ENCODE measurements around the gene FIGN.

Gene FIGN

GRCh38 chr2:163556511-163556910 is 179.3 kb downstream of the FIGN start:
- no peak for DNase-seq
- Histone ChIP-seq H3K4me3 (ENCODE audit: control insufficient read depth in 1 of 7, extremely low read depth in 1 of 7, insufficient read depth in 4 of 7, low read depth in 2 of 7, low read length in 6 of 7) (no peak overlapping the region), H3K9me3 (ENCODE audit: control extremely low read depth in 1 of 5, control insufficient read depth in 4 of 5, insufficient read depth in 2 of 5, low read depth in 1 of 5, low read length in 4 of 5) (no peaks in the 10 kb centered on the region), H3K27me3 (replicated peaks in 2 of 5; ENCODE audit: control insufficient read depth in 4 of 5, insufficient read depth in 5 of 5, low read length in 4 of 5) (no peaks in the 10 kb centered on the region), H3K27ac (ENCODE audit: insufficient read depth in 1 of 2, low read depth in 1 of 2, low read length in 2 of 2, poor library complexity in 1 of 2, severe bottlenecking in 2 of 2) (no peak overlapping the region), H3K36me3 (ENCODE audit: control insufficient read depth in 4 of 4, insufficient read depth in 4 of 4, low read length in 3 of 4) (no peaks in the 10 kb centered on the region), H3K4me1 (ENCODE audit: control extremely low read depth in 1 of 4, control insufficient read depth in 4 of 4, insufficient read depth in 4 of 4, low read length in 3 of 4) (no peaks in the 10 kb centered on the region)
- ChIA-PET POLR2A (no interaction called here), CTCF (no interaction called here)
- no CpG with 5 or more reads among the region's 2 CpGs for WGBS (ENCODE audit: insufficient coverage)

- Histone ChIP-seq H3K36me3 (ENCODE audit: control insufficient read depth in 4 of 4, insufficient read depth in 4 of 4, low read length in 3 of 4) (no peaks in the 10 kb centered on the region), H3K27me3 (replicated peaks in 2 of 5; ENCODE audit: control insufficient read depth in 4 of 5, insufficient read depth in 5 of 5, low read length in 4 of 5) (no peaks in the 10 kb centered on the region), H3K27ac (ENCODE audit: insufficient read depth in 1 of 2, low read depth in 1 of 2, low read length in 2 of 2, poor library complexity in 1 of 2, severe bottlenecking in 2 of 2) (no peak overlapping the region), H3K4me3 (ENCODE audit: control insufficient read depth in 1 of 7, extremely low read depth in 1 of 7, insufficient read depth in 4 of 7, low read depth in 2 of 7, low read length in 6 of 7) (no peak overlapping the region), H3K9me3 (ENCODE audit: control extremely low read depth in 1 of 5, control insufficient read depth in 4 of 5, insufficient read depth in 2 of 5, low read depth in 1 of 5, low read length in 4 of 5) (no peaks in the 10 kb centered on the region), H3K4me1 (ENCODE audit: control extremely low read depth in 1 of 4, control insufficient read depth in 4 of 4, insufficient read depth in 4 of 4, low read length in 3 of 4) (no peaks in the 10 kb centered on the region)
- WGBS (ENCODE audit: insufficient coverage) = 100% methylated on average over 1 of the region's 3 CpGs
- ChIA-PET CTCF (interaction anchor here (0.7 kb wide), 1 partner anchor 11 kb away, joined by 3 read pairs; no protein-coding TSS in a partner anchor), POLR2A (no interaction called here)
- no peak for DNase-seq
Measured at GRCh38 chr2:163554864-163555263, 180.9 kb downstream of the FIGN start.

- no peak for DNase-seq
Measured at GRCh38 chr2:163553601-163554000, 182.2 kb downstream of the FIGN start.

GRCh38 chr2:163552758-163553157 is 183.1 kb downstream of the FIGN start:
- Histone ChIP-seq H3K27ac (ENCODE audit: insufficient read depth in 1 of 2, low read depth in 1 of 2, low read length in 2 of 2, poor library complexity in 1 of 2, severe bottlenecking in 2 of 2) (no peak overlapping the region), H3K36me3 (ENCODE audit: control insufficient read depth in 4 of 4, insufficient read depth in 4 of 4, low read length in 3 of 4) (no peaks in the 10 kb centered on the region), H3K4me3 (ENCODE audit: control insufficient read depth in 1 of 7, extremely low read depth in 1 of 7, insufficient read depth in 4 of 7, low read depth in 2 of 7, low read length in 6 of 7) (no peak overlapping the region), H3K9me3 (ENCODE audit: control extremely low read depth in 1 of 5, control insufficient read depth in 4 of 5, insufficient read depth in 2 of 5, low read depth in 1 of 5, low read length in 4 of 5) (peaks cover 0 to 2% (median 0%) of the 10 kb centered on the region in 5 experiments), H3K4me1 (ENCODE audit: control extremely low read depth in 1 of 4, control insufficient read depth in 4 of 4, insufficient read depth in 4 of 4, low read length in 3 of 4) (no peaks in the 10 kb centered on the region), H3K27me3 (replicated peaks in 2 of 5; ENCODE audit: control insufficient read depth in 4 of 5, insufficient read depth in 5 of 5, low read length in 4 of 5) (no peaks in the 10 kb centered on the region)
- WGBS (ENCODE audit: insufficient coverage) = no CpG with 5 or more reads among the region's 2 CpGs
- DNase-seq = no peak
- CTCF ChIA-PET = no interaction called here
- POLR2A ChIA-PET = no interaction called here

More at GRCh38 chr2:163553601-163554000, 182.2 kb downstream of the FIGN start:
- Histone ChIP-seq H3K4me3 (ENCODE audit: control insufficient read depth in 1 of 7, extremely low read depth in 1 of 7, insufficient read depth in 4 of 7, low read depth in 2 of 7, low read length in 6 of 7) (no peak overlapping the region), H3K27ac (ENCODE audit: insufficient read depth in 1 of 2, low read depth in 1 of 2, low read length in 2 of 2, poor library complexity in 1 of 2, severe bottlenecking in 2 of 2) (no peak overlapping the region), H3K36me3 (ENCODE audit: control insufficient read depth in 4 of 4, insufficient read depth in 4 of 4, low read length in 3 of 4) (no peaks in the 10 kb centered on the region), H3K9me3 (ENCODE audit: control extremely low read depth in 1 of 5, control insufficient read depth in 4 of 5, insufficient read depth in 2 of 5, low read depth in 1 of 5, low read length in 4 of 5) (no peaks in the 10 kb centered on the region), H3K27me3 (replicated peaks in 2 of 5; ENCODE audit: control insufficient read depth in 4 of 5, insufficient read depth in 5 of 5, low read length in 4 of 5) (no peaks in the 10 kb centered on the region), H3K4me1 (ENCODE audit: control extremely low read depth in 1 of 4, control insufficient read depth in 4 of 4, insufficient read depth in 4 of 4, low read length in 3 of 4) (no peaks in the 10 kb centered on the region)
- POLR2A ChIA-PET = no interaction called here
- CTCF ChIA-PET = no interaction called here

GRCh38 chr2:163551616-163552373 is 184.0 kb downstream of the FIGN start:
- POLR2A ChIA-PET = no interaction called here
- WGBS (ENCODE audit: insufficient coverage) = no CpG with 5 or more reads among the region's 3 CpGs
- Histone ChIP-seq H3K4me1 (ENCODE audit: control extremely low read depth in 1 of 4, control insufficient read depth in 4 of 4, insufficient read depth in 4 of 4, low read length in 3 of 4) (no peaks in the 10 kb centered on the region), H3K9me3 (ENCODE audit: control extremely low read depth in 1 of 5, control insufficient read depth in 4 of 5, insufficient read depth in 2 of 5, low read depth in 1 of 5, low read length in 4 of 5) (peaks cover 0 to 3% (median 0%) of the 10 kb centered on the region in 5 experiments), H3K36me3 (ENCODE audit: control insufficient read depth in 4 of 4, insufficient read depth in 4 of 4, low read length in 3 of 4) (no peaks in the 10 kb centered on the region), H3K4me3 (ENCODE audit: control insufficient read depth in 1 of 7, extremely low read depth in 1 of 7, insufficient read depth in 4 of 7, low read depth in 2 of 7, low read length in 6 of 7) (no peak overlapping the region), H3K27ac (ENCODE audit: insufficient read depth in 1 of 2, low read depth in 1 of 2, low read length in 2 of 2, poor library complexity in 1 of 2, severe bottlenecking in 2 of 2) (no peak overlapping the region), H3K27me3 (replicated peaks in 2 of 5; ENCODE audit: control insufficient read depth in 4 of 5, insufficient read depth in 5 of 5, low read length in 4 of 5) (no peaks in the 10 kb centered on the region)
- CTCF ChIA-PET = no interaction called here
- no peak for DNase-seq

- H3K27me3 ChIP-seq (replicated peaks in 2 of 5; ENCODE audit: control insufficient read depth in 4 of 5, insufficient read depth in 5 of 5, low read length in 4 of 5) = no peaks in the 10 kb centered on the region
- WGBS (ENCODE audit: insufficient coverage) = 93% methylated on average over 3 of the region's 3 CpGs
- H3K4me3 ChIP-seq (ENCODE audit: control insufficient read depth in 1 of 7, extremely low read depth in 1 of 7, insufficient read depth in 4 of 7, low read depth in 2 of 7, low read length in 6 of 7) = no peak overlapping the region
- ChIA-PET CTCF (no interaction called here), POLR2A (no interaction called here)
- no peaks in the 10 kb centered on the region for H3K36me3 ChIP-seq (ENCODE audit: control insufficient read depth in 4 of 4, insufficient read depth in 4 of 4, low read length in 3 of 4)
- no peak overlapping the region for H3K27ac ChIP-seq (ENCODE audit: insufficient read depth in 1 of 2, low read depth in 1 of 2, low read length in 2 of 2, poor library complexity in 1 of 2, severe bottlenecking in 2 of 2)
- peaks cover 0 to 3% (median 0%) of the 10 kb centered on the region in 5 experiments for H3K9me3 ChIP-seq (ENCODE audit: control extremely low read depth in 1 of 5, control insufficient read depth in 4 of 5, insufficient read depth in 2 of 5, low read depth in 1 of 5, low read length in 4 of 5)
- no peak for DNase-seq
- H3K4me1 ChIP-seq (ENCODE audit: control extremely low read depth in 1 of 4, control insufficient read depth in 4 of 4, insufficient read depth in 4 of 4, low read length in 3 of 4) = no peaks in the 10 kb centered on the region
Measured at GRCh38 chr2:163548970-163549369, 186.8 kb downstream of the FIGN start.
